NCI-H187 treated with DMSO at 0.1 percent for 48 hours (cell line): ENCODE measurements around the gene ZNF500.

ENCODE experiments used
- DNase-seq: peaks from one replicate; lab custom pipeline; 2025; lab: John Stamatoyannopoulos, UW

The ZNF500 gene

GRCh38 chr16:4766875-4767628 lies at the start of gene ZNF500:
TSS of gene ZNF500 (minus strand) at chr16:4767162. CDS start at chr16:4765978, 1,184 bp downstream.
- DNase-seq, result peak; percentile 52

GRCh38 chr16:4814542-4815173 lies 47.7 kb upstream of the ZNF500 start:
- no peak for DNase-seq

GRCh38 chr16:4814046-4814445 lies 47.1 kb upstream of the ZNF500 start:
- no peak for DNase-seq

- DNase-seq, result no peak
Observed at GRCh38 chr16:4813251-4814003, 46.5 kb upstream of the ZNF500 start.

- no peak for DNase-seq
Observed at GRCh38 chr16:4811773-4812172, 44.8 kb upstream of the ZNF500 start.

- DNase-seq, result no peak
Observed at GRCh38 chr16:4811242-4811641, 44.3 kb upstream of the ZNF500 start.

- DNase-seq, result no peak
Observed at GRCh38 chr16:4806280-4806679, 39.3 kb upstream of the ZNF500 start.

- no peak for DNase-seq
Observed at GRCh38 chr16:4805231-4805630, 38.3 kb upstream of the ZNF500 start.

GRCh38 chr16:4803898-4804762 lies 37.2 kb upstream of the ZNF500 start:
- no peak for DNase-seq

GRCh38 chr16:4803401-4803844 lies 36.5 kb upstream of the ZNF500 start:
- DNase-seq, result no peak

GRCh38 chr16:4802659-4803287 lies 35.8 kb upstream of the ZNF500 start:
- DNase-seq, result peak; percentile 52

- DNase-seq, result peak; percentile 19
Observed at GRCh38 chr16:4801962-4802658, 35.1 kb upstream of the ZNF500 start, which contains the start of gene ROGDI. TSS of gene ROGDI (minus strand) at chr16:4802633. CDS start at chr16:4802571, 62 bp downstream.

GRCh38 chr16:4801051-4801961 lies 34.3 kb upstream of the ZNF500 start:
- DNase-seq, result no peak

GRCh38 chr16:4800290-4801041 lies 33.5 kb upstream of the ZNF500 start:
- no peak for DNase-seq

GRCh38 chr16:4799171-4799855 lies 32.4 kb upstream of the ZNF500 start:
- no peak for DNase-seq

- DNase-seq, result no peak
Observed at GRCh38 chr16:4798456-4798855, 31.5 kb upstream of the ZNF500 start.

GRCh38 chr16:4797805-4798252 lies 30.9 kb upstream of the ZNF500 start:
- DNase-seq, result no peak
